SKM-1 treated with dmso at 0.1 percent for 144 hours (cell line): ENCODE results near the gene BTG4.

Source experiments
- DNase-seq: peaks from one replicate; lab custom pipeline; 2025; ENCODE audit not compliant: unreplicated experiment; lab: John Stamatoyannopoulos, UW

The BTG4 gene

DNA sequence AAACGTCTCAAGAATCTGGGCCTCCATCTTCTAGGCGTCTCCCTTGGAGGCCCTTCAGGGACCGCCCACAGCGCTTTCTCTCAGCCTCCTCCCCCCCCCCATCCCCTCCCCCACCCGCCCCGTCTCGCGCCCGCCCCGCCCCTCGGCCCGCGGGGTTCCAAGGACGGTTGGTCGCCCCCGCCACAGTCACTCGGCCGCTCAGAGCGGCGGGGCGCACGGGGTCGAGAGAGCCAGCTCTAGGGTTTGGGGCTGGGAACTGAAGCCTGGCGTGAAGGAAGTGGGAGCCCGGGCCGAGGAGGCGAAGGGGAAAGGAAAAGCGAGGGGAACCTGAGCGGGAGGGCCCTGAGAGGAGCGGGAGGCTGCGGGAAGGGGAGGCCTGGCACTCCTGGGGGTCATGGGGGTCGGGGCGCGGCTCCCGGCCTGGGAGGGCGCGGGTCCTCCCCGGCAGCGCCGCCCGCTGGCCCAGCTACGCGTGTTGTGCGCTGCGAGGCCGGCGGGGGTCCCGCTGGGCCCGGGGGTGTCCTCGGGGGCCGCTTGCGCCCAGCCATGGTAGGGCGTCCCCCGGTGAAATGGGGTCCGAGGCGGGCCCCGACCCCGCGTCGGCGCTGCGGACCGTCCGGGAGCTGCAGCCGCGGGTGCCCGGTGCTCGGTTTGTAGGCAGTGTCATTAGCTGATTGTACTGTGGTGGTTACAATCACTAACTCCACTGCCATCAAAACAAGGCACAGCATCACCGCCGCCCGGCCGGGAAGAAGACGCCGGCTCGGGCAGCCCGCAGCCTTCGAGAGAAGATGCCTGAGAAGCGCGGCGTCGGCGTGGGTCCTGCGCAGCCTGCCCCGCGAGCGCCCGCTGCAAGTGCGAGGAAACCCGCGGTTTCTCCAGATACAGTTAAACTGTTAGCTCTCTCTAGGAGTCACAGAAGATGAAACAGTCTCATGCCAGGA, at the start of gene BTG4:
Gene BTG4, minus strand, starts transcription at position 91 of the 944 bp plus-strand sequence. CDS start 13,610 bp downstream, outside the sequence.
- no peak for DNase-seq

DNA sequence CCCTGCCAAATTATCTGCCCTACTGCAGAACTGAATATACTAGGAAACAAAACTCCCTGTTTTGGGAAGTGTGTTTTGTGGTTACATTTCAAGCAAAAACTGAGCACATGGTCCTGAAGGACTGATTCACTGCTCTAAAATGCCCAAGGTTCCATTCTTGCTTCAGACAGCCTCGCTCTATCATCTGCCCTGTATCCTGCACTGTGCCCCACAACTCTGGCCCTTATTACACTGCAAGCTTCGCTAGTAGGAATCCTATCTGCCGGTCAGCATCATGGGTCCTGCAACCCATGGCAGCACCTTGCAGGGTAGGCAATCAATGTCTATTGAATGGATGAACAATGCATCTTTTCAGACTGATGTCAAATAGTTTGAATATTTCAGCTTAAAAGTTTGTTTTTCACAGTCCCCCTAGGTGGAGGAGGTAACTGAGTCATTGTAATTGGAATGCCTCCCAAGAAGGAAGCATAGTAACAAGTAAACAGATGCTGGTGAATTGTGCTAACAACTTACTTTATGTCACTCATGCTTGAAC, 49.7 kb upstream of the BTG4 start:
- DNase-seq, result no peak

DNA sequence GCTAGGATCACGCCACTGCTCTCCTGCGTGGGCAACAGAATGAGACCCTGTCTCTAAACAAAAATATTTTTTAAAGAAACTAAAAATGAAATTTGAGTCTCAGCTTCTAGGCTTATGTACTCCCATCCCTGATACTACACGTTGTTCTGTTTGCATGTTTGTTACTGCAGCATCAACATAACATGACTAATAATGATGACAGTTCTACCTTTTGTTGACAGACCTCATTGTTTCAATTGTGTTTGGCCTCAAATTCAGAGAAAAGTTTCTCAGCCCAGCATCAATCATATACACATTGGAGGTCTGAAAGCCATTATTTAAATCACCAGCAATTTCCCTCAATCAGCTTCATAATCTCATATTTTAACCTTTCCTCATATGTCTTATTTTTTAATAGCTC, 49.1 kb upstream of the BTG4 start:
- DNase-seq, result no peak

DNA sequence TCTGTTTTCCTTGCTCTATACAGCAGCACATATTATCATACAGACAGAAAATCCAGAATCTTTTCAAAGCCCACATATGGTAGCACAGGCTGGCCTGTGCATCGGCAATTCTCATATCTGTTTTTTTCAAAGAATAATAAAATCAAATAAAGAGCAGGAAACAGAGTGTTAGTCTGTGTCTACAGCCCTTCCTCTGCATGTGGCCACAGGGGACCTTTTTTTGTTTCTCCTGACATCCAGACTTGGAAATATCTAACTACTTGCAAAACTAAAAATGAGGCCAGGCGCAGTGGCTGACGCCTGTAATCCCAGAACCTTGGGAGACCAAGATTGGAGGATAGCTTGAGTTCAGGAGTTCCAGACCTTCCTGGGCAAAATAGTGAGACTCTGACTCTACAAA, 48.6 kb upstream of the BTG4 start:
- no peak for DNase-seq

DNA sequence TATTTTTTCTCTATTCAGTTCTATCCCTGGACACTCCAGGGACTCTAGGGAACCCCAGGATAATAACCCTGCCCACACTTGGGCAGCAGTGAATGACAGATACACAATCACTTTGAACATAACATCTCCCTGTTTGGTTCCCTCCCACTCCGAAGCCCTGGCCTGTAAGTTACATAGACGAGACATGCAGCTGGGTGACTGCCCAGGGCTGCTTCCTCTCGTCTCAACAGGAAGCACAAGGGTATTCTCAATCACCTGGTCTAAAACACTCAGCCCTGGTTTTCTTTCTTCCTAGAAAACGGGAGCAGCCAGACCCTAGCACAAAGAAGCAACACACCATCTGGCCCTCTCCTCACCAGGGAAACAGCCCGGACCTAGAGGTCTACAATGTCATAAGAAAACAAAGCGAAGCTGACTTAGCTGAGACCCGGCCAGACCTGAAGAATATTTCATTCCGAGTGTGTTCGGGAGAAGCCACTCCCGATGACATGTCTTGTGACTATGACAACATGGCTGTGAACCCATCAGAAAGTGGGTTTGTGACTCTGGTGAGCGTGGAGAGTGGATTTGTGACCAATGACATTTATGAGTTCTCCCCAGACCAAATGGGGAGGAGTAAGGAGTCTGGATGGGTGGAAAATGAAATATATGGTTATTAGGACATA, 47.7 kb upstream of the BTG4 start:
- DNase-seq, result no peak

DNA sequence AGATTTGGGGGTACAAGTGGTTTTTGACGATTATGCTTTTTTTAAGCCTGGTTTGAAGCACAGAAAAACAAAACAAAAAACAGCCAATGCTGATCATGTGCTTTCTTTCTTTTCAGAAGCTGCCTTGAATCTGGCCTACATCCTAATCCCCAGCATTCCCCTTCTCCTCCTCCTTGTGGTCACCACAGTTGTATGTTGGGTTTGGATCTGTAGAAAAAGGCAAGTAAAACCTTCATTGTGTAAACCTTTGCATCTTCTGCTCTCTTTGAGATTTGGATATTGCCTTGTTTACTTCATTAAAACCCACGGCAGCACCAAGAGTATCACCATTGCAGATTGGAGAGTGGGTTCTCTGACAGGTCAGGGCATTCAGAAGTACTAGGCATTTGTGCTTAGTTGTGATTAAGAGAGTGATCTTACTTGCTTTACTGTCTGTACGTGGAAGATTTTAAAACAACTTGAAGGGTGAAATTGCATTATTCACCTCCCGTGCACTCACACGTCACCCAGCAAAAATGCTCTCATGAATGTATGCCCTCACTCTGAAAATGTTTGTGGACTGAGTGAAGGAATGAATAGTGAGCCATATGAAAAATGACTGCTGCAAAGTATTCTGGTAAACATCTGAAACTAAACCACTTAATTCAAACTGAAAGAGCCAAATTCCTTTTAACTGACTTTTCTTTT, 45.4 kb upstream of the BTG4 start:
- DNase-seq, result no peak

DNA sequence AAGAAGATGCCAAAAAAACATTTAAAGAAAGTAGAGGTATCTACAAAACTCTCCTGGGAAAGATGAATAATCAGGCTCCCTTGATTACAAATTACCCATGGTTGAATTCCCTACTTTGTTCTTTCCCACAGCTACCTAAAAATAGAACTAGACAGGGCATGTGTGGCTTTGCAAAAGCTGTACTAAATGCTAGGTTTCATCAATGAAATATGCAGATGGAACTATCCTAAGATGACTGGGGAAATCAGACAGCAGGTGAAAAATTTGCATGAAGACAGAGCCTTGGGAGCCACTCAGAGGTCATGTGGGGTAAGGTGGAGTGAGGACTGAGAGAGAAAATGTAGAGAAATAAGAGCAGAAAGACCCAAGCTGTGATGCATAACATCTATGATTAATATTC, 43.1 kb upstream of the BTG4 start:
- no peak for DNase-seq

DNA sequence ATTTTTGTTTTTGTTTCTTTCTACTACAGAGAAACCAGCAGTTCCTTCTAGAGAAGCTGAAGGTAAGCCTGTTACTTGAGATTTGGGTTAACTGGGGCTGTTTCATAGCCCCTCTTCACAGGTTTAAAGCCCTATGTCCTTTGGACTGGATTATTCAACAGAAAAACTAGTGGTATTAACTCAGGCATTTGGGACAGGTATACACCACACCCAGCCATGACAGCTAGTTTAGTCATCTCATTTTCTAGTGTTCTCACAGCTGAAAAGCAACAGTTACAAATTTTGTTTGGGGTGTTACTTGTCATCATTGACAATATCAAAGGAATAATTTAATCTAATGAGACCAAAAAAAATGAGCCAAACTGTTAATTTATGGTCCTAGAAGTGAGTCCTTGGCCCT, 42.3 kb upstream of the BTG4 start:
- DNase-seq, result no peak

DNA sequence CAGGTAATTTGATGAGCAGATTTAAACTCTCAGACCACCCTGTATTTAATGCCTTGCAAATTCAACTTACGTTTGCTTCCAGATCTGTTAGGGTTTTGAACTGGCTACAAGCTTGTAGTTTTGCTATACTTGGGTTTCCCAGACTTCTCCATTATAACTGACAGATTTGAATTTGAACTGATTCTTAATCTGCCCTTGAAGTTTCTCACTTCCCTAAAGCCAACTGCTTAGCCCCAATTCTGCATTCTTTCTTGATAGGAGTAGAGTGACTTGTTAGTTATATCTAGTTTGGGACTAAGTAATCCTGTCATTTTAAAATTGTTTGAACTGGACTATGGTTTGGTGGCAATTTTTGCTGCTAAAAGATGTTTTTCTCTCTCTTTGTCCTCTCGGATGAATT, 38.1 kb upstream of the BTG4 start:
- no peak for DNase-seq

DNA sequence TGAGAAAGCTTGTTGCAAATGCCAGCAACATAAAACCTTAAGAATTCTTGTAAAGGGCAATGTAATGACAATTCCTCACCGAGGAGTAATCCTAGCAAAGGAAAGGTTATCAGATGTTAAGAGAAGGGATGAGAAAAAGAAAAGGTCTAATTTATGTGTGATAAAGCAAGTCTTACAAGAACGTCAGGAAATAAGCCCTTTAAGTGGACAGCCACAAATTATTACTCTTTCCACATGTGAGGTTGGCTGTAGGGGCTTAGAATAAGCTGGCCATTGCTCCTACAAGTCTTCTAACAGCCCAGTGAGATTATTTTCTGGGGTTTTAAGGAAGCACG, 37.6 kb upstream of the BTG4 start:
- no peak for DNase-seq

DNA sequence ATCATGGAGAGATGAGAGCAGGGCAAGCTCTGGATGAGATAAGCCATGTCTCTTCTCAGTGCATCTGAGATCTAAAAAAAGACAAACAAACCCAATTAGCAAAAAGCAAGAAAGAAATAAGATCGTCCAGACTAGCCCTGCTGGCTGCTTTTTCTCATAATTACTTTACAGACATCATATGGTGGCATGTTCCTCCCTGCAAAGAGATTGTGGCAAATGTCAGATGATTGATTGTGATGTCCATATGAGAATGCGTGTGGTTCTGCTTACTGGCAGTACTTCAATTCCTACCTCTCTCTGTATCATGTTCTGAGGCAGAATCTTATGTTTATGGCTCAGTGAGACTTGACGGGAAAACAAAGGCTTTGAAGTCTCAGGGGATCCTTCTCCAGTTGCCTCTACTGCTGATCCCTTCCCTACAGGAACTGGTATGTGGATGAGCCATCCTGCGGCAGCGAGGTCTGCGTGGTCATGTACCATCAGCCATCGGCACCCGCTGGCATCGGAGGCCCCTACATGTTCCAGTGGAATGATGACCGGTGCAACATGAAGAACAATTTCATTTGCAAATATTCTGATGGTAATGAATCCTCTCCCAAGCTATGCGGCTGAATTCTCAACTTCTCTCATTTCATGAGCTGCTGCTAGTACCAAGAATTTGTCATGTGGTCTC, 37.1 kb upstream of the BTG4 start:
- DNase-seq, result no peak

DNA sequence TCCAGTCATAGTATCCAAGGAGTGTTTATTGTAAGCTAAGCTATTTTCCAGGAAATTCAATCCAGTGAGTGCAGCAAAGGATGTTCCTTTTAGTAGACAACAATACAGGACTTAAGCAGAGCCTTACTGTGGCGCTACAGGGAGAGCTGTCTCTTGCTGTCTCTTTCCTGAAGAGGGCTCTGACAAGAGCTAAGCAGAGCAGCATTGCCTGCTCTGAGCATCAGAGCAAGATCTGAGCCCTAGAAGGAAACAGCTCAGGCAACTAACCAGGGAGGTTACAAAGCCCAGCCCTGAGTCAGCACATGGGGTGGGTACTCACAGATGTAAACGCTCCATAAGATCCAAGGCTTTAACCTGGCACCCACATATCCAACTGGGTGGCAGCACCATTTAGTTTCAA, 36.3 kb upstream of the BTG4 start:
- DNase-seq, result no peak

DNA sequence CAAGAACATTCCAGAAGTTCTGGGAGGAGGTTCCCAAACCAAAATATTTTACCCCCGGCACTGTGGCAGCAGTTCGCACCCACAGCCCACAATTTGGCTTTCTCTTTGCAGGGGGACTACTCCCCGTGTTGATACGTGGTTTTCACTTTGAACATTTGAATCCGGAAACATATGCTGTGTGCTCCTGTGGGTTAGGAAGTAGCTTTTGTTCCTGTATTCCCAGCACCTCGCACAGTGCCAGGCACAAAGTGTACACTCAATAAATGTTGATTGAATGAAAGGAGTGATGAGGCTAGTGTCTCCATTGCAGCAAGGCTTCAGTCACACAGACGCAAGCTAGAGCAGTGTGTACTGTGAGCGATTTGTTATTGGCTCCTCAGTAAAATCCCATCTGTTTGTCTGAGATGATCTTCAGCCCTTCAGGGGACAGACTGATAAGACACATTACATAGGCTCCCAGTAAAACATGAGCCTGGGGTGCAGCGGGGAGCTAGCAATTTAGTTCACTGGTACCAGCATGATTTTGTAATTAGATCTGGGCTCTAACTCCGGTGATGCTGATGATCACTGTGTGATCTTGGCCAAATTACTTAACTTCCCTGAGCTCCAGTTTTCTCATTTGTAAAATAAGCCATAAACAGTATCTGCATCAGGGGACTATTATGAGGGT, 30.6 kb upstream of the BTG4 start:
- DNase-seq, result no peak

DNA sequence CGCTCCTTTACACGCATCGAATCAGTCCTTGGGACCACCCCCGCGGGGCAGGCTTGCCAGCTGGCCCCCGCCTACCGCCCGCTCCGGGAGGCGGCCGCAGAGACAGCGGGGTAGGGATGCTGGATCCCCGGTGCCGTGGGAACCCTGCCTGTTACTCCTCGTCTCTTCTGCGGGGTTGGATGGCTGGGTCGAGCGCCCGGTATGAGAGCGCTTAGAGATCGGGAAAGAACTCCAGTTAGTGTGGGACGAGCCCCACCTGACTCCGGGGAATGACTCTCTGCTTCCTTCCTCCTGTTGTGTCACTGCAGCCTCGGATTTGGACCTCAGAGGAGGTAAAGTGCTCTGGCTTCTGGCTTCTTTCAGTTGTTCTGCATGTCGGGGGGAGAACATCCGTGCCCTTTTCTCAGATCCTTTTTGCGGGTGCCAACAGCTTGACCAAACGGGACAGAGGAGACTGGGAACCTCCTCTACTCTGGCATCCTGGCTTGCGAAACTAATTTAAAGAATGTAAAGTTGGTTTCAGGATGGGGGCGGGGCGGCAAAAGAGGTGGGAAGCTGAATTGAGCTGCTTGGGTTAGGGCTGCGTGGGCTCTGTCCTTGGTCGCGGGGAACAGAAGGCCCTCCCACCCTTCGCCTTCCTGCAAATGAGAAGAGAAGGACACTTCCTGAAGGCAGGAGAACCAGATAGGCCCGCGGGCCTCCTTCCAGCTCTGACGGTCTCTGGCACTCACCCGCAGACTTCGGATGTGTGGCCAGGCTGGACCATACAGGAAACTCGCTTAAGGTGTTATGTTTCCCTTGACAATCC, 29.3 kb upstream of the BTG4 start:
- no peak for DNase-seq

DNA sequence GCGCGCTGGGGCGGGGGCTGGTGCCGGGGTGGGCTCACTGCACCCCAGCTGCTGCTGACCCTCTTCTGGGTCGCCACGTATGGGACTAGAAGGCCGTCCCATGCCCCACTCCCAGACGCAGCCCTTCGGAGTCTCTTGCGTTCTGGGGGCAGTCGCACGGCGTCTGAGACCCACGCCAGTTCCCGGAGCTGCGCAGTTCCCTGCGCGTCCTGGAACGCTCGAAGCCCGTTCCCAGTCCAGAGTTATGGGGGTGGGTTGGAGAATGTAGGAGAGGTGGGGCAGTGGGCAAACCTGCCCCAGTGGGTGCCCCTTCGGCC, 28.7 kb upstream of the BTG4 start:
- DNase-seq, result no peak

DNA sequence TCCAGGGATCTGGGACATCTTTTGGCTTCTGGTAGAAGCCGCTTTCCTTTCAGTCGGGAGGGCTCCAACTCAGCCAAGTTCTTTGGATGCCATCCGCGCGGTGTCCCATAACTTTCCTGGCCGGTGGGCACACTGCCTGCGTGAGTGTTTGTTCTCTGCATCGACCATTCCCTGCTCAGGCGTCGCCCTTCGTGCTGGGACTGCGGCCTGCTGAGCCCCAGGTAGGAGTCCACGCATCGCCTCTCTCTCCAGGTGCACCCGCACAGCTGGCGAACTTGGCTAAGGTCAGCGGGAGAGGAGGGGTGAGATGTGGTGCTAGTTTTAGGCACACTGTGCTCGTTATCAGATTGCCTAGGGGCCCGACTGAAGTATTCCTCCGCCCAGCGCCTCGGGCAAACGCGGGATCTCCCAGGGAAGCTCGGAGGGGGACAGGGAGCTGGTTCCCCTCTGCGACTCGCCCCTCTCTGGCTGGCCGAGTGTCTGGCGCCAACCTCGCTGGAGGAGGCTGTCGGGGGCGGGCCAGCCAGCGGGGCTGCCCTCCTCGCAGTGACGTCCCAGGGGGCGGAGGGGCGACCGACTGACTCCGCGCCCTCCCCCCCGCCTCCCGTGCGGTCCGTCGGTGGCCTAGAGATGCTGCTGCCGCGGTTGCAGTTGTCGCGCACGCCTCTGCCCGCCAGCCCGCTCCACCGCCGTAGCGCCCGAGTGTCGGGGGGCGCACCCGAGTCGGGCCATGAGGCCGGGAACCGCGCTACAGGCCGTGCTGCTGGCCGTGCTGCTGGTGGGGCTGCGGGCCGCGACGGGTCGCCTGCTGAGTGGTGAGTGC, 28.1 kb upstream of the BTG4 start, which contains the start of gene LAYN:
Gene LAYN, plus strand, starts transcription at position 607 of the 823 bp plus-strand sequence. Its CDS starts 124 bp downstream, at position 731.
- DNase-seq, result no peak

DNA sequence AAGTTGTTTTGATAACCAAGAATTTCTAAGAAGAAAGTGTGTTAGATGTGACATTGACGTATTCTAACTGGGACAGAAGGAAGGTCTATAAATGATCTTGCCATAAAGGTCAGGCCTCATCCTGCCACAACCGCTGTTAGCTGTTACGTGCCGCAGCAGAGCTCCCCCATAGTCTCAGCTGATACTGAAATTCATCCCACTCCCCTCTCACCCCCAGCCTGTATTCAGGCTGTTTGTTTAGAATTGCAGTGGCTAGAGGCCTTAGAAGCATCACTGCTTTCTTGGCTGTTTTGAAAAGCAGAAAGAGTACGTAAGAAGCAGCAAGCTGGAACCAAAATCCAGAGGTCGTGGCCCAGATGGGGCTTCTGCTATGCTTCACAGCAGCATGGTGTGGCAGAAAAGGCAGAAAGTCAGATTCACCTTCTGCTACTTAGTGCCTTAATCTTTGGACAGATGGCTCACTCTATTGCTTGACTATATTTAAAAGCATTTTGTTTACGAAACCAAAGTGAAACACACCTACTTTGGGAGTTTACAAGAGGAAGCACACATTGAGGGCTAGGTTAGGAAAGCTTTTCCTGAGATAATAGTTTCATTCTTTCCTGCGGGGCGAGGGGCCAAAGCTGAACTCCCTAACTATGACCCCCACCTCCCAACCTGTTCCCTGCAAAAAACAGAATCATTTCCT, 27.4 kb upstream of the BTG4 start:
- no peak for DNase-seq

DNA sequence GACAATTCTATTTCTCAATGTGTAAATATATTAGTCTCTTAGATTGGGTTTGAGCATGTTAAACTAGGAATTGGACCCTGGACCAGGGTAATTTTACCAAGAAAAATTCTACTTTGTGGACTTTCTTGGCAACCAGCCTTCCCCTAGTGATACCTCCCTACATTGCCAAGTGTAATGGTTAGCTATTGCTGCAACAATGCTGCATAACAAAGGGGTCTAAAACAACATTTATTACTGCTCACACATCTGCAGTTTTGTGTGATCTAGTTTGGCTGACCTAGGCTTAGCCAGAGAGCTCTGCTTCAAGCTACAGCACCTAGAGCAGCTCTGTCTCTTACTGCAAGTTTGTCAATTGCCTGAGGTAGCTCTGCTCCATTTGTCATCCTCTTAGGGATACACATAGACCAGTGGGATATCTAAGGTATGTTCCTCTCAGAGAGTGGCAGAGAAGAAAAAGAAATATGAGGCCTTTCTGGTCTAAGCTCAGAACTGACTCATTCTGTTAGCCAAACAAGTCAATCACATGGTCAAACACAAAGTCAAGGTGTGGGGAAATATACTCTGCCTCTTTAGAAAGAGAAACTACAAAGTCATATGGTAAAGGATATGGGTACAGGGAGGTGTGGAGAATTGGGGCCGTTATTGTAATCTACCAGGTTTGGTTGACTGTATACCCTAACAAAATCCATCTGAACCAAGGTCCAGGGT, 26.4 kb upstream of the BTG4 start:
- no peak for DNase-seq
